H9 (cell line): ENCODE data around the gene PREPL. TPM values are rescaled to one million over a fixed set of nuclear protein-coding genes. Genes with fewer than 3 reads are reported as not detected.

Experiments
- DNase-seq: peaks from one replicate; pipeline ENCODE4 v3.0.0-alpha.2; 2017
- H2AFZ ChIP-seq: one replicate; pipeline ENCODE4 v1.6.1; 2013; ENCODE audit warnings: mild to moderate bottlenecking, low read length, control low read depth, moderate library complexity
- H2AK5ac ChIP-seq: 2 replicates; pipeline ENCODE4 v1.6.1; 2013; ENCODE audit warnings: low read length, control low read depth, mixed read lengths; ENCODE audit not compliant: insufficient read length
- H2BK120ac ChIP-seq: one replicate; pipeline ENCODE4 v1.6.1; 2013; ENCODE audit warnings: low read depth, mild to moderate bottlenecking, low read length, control low read depth, inconsistent platforms; ENCODE audit not compliant: poor library complexity, severe bottlenecking
- H2BK12ac ChIP-seq: 2 replicates; pipeline ENCODE4 v1.6.1; 2013; ENCODE audit warnings: low read length, control low read depth, mixed read lengths, low read depth; ENCODE audit not compliant: insufficient read length
- H2BK15ac ChIP-seq: 2 replicates; pipeline ENCODE4 v1.6.1; 2013; ENCODE audit warnings: low read depth, low read length, control low read depth
- H2BK20ac ChIP-seq: one replicate; pipeline ENCODE4 v1.6.1; 2013; ENCODE audit warnings: low read depth, mild to moderate bottlenecking, low read length, control low read depth, inconsistent platforms; ENCODE audit not compliant: poor library complexity, severe bottlenecking
- H2BK5ac ChIP-seq: 2 replicates; pipeline ENCODE4 v1.6.1; 2013; ENCODE audit warnings: low read length, control low read depth, mixed read lengths; ENCODE audit not compliant: insufficient read length
- H3K14ac ChIP-seq: 2 replicates; pipeline ENCODE4 v1.6.1; 2013; ENCODE audit warnings: low read length, control low read depth; ENCODE audit not compliant: insufficient read depth
- H3K18ac ChIP-seq: 2 replicates; pipeline ENCODE4 v1.6.1; 2013; ENCODE audit warnings: low read depth, mild to moderate bottlenecking, mixed read lengths, low read length, control low read depth; ENCODE audit not compliant: insufficient read length
- H3K23ac ChIP-seq: 2 replicates; pipeline ENCODE4 v1.6.1; 2013; ENCODE audit warnings: low read length, control low read depth, mixed read lengths, low read depth; ENCODE audit not compliant: insufficient read length
- H3K23me2 ChIP-seq: 2 replicates; pipeline ENCODE4 v1.6.1; 2013; ENCODE audit warnings: low read depth, mild to moderate bottlenecking, mixed read lengths, low read length, control low read depth; ENCODE audit not compliant: insufficient read length, poor library complexity, severe bottlenecking
- H3K27ac ChIP-seq: 2 replicates; pipeline ENCODE4 v1.5.1; 2013; ENCODE audit warnings: low read length, control low read depth, mixed read lengths, low read depth; ENCODE audit not compliant: insufficient read length
- H3K27me3 ChIP-seq: 2 replicates; pipeline ENCODE4 v1.6.1; 2013; ENCODE audit warnings: low read length, control low read depth, inconsistent platforms; ENCODE audit not compliant: insufficient read depth
- H3K4ac ChIP-seq: 2 replicates; pipeline ENCODE4 v1.6.1; 2013; ENCODE audit warnings: low read depth, mild to moderate bottlenecking, control low read depth, inconsistent platforms, low read length, moderate library complexity
- H3K4me1 ChIP-seq: 2 replicates; pipeline ENCODE4 v1.6.1; 2013; ENCODE audit warnings: low read length, control low read depth, inconsistent platforms; ENCODE audit not compliant: insufficient read depth
- H3K4me2 ChIP-seq: 2 replicates; pipeline ENCODE4 v1.6.1; 2013; ENCODE audit warnings: low read length, control low read depth, mixed read lengths; ENCODE audit not compliant: insufficient read length, insufficient read depth
- H3K56ac ChIP-seq: 2 replicates; pipeline ENCODE4 v1.6.1; 2013; ENCODE audit warnings: low read depth, mild to moderate bottlenecking, mixed read lengths, low read length, control low read depth; ENCODE audit not compliant: insufficient read length
- H3K79me1 ChIP-seq: 2 replicates; pipeline ENCODE4 v1.6.1; 2013; ENCODE audit warnings: low read depth, mild to moderate bottlenecking, moderate library complexity, low read length, control low read depth, inconsistent platforms; ENCODE audit not compliant: insufficient read depth, poor library complexity, severe bottlenecking
- H3K79me2 ChIP-seq: 2 replicates; pipeline ENCODE4 v1.6.1; 2013; ENCODE audit warnings: low read length, control low read depth, inconsistent platforms; ENCODE audit not compliant: insufficient read depth
- H3K9ac ChIP-seq: 2 replicates; pipeline ENCODE4 v1.6.1; 2013; ENCODE audit warnings: low read length, control low read depth, mixed read lengths; ENCODE audit not compliant: insufficient read length; ENCODE audit errors: extremely low read depth
- H3K9me3 ChIP-seq: one replicate; pipeline ENCODE4 v1.6.1; 2013; ENCODE audit warnings: low read depth, low read length, inconsistent platforms; ENCODE audit not compliant: control insufficient read depth
- H3T11ph ChIP-seq: one replicate; pipeline ENCODE4 v1.6.1; 2013; ENCODE audit warnings: mild to moderate bottlenecking, low read length, control low read depth, inconsistent platforms
- H4K20me1 ChIP-seq: one replicate; pipeline ENCODE4 v1.6.1; 2013; ENCODE audit not compliant: control insufficient read depth, insufficient read length, insufficient read depth
- H4K5ac ChIP-seq: 2 replicates; pipeline ENCODE4 v1.6.1; 2013; ENCODE audit warnings: low read depth, mild to moderate bottlenecking, mixed read lengths, low read length, control low read depth; ENCODE audit not compliant: insufficient read length
- H4K8ac ChIP-seq: replicated peaks from 2 replicates; pipeline ENCODE4 v1.6.1; 2013; ENCODE audit warnings: low read length, control low read depth, mixed read lengths, low read depth; ENCODE audit not compliant: insufficient read length
- H4K91ac ChIP-seq: 2 replicates; pipeline ENCODE4 v1.6.1; 2013; ENCODE audit warnings: low read depth, mild to moderate bottlenecking, moderate library complexity, mixed read lengths, low read length, control low read depth; ENCODE audit not compliant: insufficient read length
- H3K27ac Mint-ChIP-seq, 3 experiments: 2 replicates in 2 of 3; 3 replicates in 1 of 3; pipeline ENCODE4 v1.8.0; 2020 to 2021; ENCODE audit warnings: mixed read lengths in 3 of 3, mild to moderate bottlenecking in 1 of 3, moderate library complexity in 1 of 3
- H3K27me3 Mint-ChIP-seq: 2 replicates; pipeline ENCODE4 v1.8.0; 2021; ENCODE audit warnings: low read depth, mild to moderate bottlenecking, moderate library complexity, mixed read lengths
- H3K36me3 Mint-ChIP-seq, 3 experiments: 2 replicates in 2 of 3; 3 replicates in 1 of 3; pipeline ENCODE4 v1.8.0; 2020 to 2021; ENCODE audit warnings: low read depth in 3 of 3, mixed read lengths in 3 of 3; ENCODE audit not compliant: insufficient read depth in 1 of 3
- H3K4me1 Mint-ChIP-seq, 2 experiments: 2 replicates each; pipeline ENCODE4 v1.8.0; 2020; ENCODE audit warnings: mixed read lengths in 2 of 2
- H3K4me3 Mint-ChIP-seq, 2 experiments: 2 replicates in 1 of 2; 3 replicates in 1 of 2; pipeline ENCODE4 v1.8.0; 2020 to 2021; ENCODE audit warnings: mild to moderate bottlenecking in 2 of 2, mixed read lengths in 2 of 2, moderate library complexity in 1 of 2
- H3K9me3 Mint-ChIP-seq, 2 experiments: 2 replicates in 1 of 2; 3 replicates in 1 of 2; pipeline ENCODE4 v1.8.0; 2020; ENCODE audit warnings: mild to moderate bottlenecking in 2 of 2, mixed read lengths in 2 of 2, moderate library complexity in 1 of 2
- CTCF ChIP-seq: fragments of 200-600 bp; sonication (generic); conservative IDR thresholded peaks from 3 replicates; pipeline ENCODE4 v1.8.0; 2021; ENCODE audit warnings: antibody characterized with exemption, mild to moderate bottlenecking
- WGBS: extraction: QIAGEN DNeasy Blood & Tissue Kit; methylation state at CpG from one replicate; pipeline ENCODE4 v1.1.7; 2013; ENCODE audit warnings: missing lambda C conversion rate, low lambda C conversion rate, mixed read lengths; ENCODE audit not compliant: insufficient read length; ENCODE audit errors: extremely low coverage; 5-methylcytosine and 5-hydroxymethylcytosine counted together
- total RNA-seq: library from RNA; stranded (reverse); gene quantifications from 2 replicates; pipeline ENCODE4 v1.2.1, GENCODE V29; 2021

PREPL gene
- total RNA-seq, 1 experiment from 2014 or later = 30.1 TPM

GRCh38 chr2:44360749-44361329 is 455 bp downstream of the PREPL start:
- peak overlapping the region; percentile 75 for H3K18ac ChIP-seq
- peaks cover 10% of the 10 kb centered on the region; the same call in 1 of the 2 replicates for H3K79me2 ChIP-seq
- no peak overlapping the region for H2BK20ac ChIP-seq
- Mint-ChIP-seq H3K27ac (peak overlapping the region; percentile 99 to 100 (median 100)), H3K9me3 (no peaks in the 10 kb centered on the region), H3K27me3 (no peaks in the 10 kb centered on the region), H3K36me3 (no peaks in the 10 kb centered on the region; a peak in 1 of 7 replicates), H3K4me3 (peak overlapping the region; percentile 95 to 100), H3K4me1 (peaks cover 12 to 21% of the 10 kb centered on the region in 2 experiments)
- WGBS = no CpG with 5 or more reads among the region's 19 CpGs
- no peak overlapping the region for H3K56ac ChIP-seq
- H4K5ac ChIP-seq = peak overlapping the region; percentile 23
- H3K9me3 ChIP-seq = no peaks in the 10 kb centered on the region
- no peak overlapping the region for H3K4ac ChIP-seq
- peak overlapping the region; percentile 87 for H3K9ac ChIP-seq
- no peak overlapping the region for H4K91ac ChIP-seq
- no peak overlapping the region for H2BK5ac ChIP-seq
- H3K14ac ChIP-seq = peak overlapping the region; percentile 9; the same call in 1 of the 2 replicates
- peak overlapping the region; percentile 84 for H3K4me2 ChIP-seq
- H3K27ac ChIP-seq = peak overlapping the region; percentile 57
- no peak overlapping the region for H2BK15ac ChIP-seq
- no peak overlapping the region for H4K8ac ChIP-seq
- H3K23ac ChIP-seq = no peak overlapping the region
- H2BK12ac ChIP-seq = no peak overlapping the region
- H3T11ph ChIP-seq = no peak overlapping the region
- no peaks in the 10 kb centered on the region for H3K79me1 ChIP-seq
- H3K23me2 ChIP-seq = peaks cover 12% of the 10 kb centered on the region
- TF ChIP-seq CTCF = no peak
- no peak overlapping the region for H2AK5ac ChIP-seq
- DNase-seq = no peak
- no peak overlapping the region for H2AFZ ChIP-seq
- no peaks in the 10 kb centered on the region for H4K20me1 ChIP-seq
- H3K4me1 ChIP-seq = peaks cover 3% of the 10 kb centered on the region; the same call in 1 of the 2 replicates
- peak overlapping the region; percentile 78 for H2BK120ac ChIP-seq
- no peaks in the 10 kb centered on the region for H3K27me3 ChIP-seq
